ES-I3 (cell line): Measurements from ENCODE around the gene GAB2.
"Not testable (repeated sequence)": the region's sequence is repeated elsewhere in the genome, so short reads cannot be mapped to it uniquely, and the experiment has no call there.

Experiments used
- H3K36me3 ChIP-seq: 2 replicates; pipeline ENCODE4 v1.6.1; 2013; ENCODE audit warnings: mild to moderate bottlenecking, low read length, control low read depth, moderate library complexity; ENCODE audit not compliant: insufficient read depth
- H3K4me1 ChIP-seq: 2 replicates; pipeline ENCODE4 v1.6.1; 2013; ENCODE audit warnings: mild to moderate bottlenecking, control low read depth, low read length; ENCODE audit not compliant: insufficient read depth
- H3K9ac ChIP-seq: 2 replicates; pipeline ENCODE4 v1.6.1; 2013; ENCODE audit warnings: low read depth, mild to moderate bottlenecking, low read length, moderate library complexity
- H3K9me3 ChIP-seq: 2 replicates; pipeline ENCODE4 v1.6.1; 2013; ENCODE audit warnings: mild to moderate bottlenecking, low read length, moderate library complexity; ENCODE audit not compliant: control insufficient read depth, insufficient read depth

GAB2 gene

DNA sequence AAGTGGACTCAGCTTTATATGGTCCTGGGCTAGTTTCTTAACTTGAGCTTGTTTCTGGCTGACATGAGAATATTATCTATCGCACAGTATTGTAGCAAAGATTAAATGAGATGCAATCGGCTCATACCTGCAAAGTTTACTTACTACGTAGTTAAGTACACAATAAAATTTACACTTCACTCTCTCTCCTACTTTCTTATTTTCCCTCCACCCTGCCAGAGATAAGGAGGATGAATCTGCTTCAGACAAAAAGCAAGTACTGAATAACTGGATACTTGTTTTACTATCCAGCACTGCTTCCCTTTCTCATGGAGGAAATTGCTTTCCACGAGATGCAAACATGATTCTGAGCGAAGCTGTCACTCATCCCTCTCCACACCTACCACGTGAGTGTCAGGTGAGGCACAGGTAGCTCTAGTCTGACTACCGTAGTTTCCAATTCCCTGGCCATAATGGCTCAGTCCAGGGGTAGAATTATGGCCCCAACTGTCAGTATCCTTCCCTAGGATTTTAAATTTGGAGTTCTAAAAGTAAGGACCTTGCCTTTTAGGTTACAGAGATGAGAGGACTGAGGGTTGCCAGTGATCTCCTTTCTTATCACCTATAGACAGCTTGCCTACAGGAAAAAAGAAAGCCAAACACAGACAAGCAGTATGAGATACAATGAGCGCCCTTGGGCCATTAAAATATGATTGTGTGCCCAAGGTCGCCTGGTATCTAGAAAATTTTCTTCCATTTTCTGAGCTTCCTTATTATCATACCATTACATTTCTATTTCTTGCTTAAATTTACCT, 39.8 kb downstream of the GAB2 start:
- no peak overlapping the region for H3K9ac ChIP-seq
- 0 out of 2 replicates have a peak, but pooled peaks cover 3% of the 10 kb centered on the region for H3K4me1 ChIP-seq
- H3K9me3 ChIP-seq = no peaks in the 10 kb centered on the region
- H3K36me3 ChIP-seq = no peaks in the 10 kb centered on the region

DNA sequence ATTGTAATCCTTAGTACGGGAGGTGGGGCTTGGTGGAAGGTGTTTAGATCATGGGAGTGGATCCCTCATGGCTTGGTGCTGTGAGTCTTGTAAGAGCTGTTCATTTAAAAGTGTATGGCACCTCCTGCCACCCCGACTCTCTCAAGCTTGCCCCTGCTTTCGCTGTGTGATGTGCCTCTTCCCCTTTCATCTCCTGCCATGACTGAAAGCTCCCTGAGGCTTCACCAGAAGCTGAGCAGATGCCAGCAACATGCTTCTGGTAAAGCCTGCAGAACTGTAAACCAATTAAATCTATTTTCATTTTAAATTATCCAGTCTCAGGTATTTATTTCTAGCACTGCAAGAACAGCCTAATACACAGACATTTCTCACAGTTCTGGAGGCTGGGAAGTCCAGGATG, 40.8 kb downstream of the GAB2 start:
- H3K9me3 ChIP-seq = no peaks in the 10 kb centered on the region
- H3K4me1 ChIP-seq = 0 out of 2 replicates have a peak, but pooled peaks cover 3% of the 10 kb centered on the region
- no peak overlapping the region for H3K9ac ChIP-seq
- H3K36me3 ChIP-seq = no peaks in the 10 kb centered on the region

DNA sequence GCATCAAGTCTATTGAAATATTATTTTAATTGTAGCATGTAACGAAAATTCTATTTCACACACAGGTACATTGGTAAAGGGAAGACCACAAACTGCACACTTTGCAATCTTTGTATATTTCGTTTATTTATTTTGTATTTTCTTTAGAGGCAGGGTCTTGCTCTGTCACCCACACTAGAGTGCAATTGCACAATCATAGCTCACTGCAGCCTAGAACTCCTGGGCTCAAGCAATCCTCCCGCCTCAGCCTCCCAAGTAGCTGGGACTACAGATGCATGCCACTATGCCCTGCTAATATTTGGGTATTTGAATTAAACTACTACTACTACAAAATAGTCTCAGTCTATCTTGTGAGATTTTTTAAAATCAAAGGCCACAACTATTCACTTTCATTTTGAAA, 42.7 kb downstream of the GAB2 start:
- Histone ChIP-seq H3K36me3 (no peaks in the 10 kb centered on the region), H3K9me3 (no peaks in the 10 kb centered on the region), H3K9ac (no peak overlapping the region), H3K4me1 (peaks cover 6% of the 10 kb centered on the region; the same call in 1 of the 2 replicates)

DNA sequence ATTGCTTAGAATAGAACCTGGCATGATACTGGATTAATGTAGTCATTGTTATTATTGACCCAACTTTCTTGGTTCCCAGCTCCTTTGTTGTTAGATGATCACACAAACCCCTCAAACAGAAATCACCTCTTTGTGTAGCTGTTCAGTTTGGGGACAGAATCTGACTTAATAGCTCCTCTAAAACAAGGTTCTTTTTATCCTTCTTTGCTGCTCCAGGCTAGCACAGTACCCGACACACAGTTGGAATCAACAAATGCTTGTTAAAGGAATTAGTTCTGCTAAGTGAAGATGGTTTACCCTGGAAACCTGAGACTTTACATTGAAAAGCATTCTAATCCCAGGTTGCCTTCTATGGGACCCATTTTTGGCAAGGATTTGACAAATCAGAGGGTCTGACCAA, 43.9 kb downstream of the GAB2 start:
- Histone ChIP-seq H3K4me1 (peaks cover 6% of the 10 kb centered on the region; the same call in 1 of the 2 replicates), H3K36me3 (no peaks in the 10 kb centered on the region), H3K9ac (no peak overlapping the region), H3K9me3 (no peaks in the 10 kb centered on the region)

DNA sequence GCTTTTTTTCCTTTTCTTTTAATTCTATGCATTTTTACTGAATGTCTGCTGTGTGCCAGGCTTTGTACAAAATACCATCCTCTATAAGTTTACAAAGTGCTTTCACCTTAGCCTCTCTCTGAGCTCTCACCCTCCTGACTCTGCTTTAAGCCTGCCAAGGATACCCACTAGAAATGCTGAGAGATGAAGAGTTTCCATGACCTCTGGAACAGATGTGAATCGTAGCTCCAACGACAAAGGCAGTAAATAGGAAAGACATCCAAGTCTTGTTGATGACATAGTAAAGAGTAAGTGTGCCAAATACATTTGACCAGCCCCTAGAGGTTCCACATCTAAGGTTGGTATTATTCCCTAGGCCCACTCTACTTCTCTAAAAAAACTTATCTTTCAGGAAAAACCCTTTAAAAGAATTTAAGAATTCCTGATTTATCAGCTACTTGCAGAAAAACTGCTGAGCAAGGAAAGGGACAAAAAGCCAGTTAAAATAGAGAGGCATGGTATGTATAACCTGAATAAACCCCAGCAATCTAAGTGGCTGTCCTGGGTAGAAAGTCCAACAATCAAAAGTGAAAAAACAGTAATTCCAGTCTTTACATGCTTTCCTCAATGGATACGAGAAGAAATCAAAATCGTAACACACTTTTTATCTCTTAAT, 45.4 kb downstream of the GAB2 start:
- H3K4me1 ChIP-seq = peaks cover 9% of the 10 kb centered on the region; the same call in 1 of the 2 replicates
- H3K9me3 ChIP-seq = no peaks in the 10 kb centered on the region
- no peak overlapping the region for H3K9ac ChIP-seq
- H3K36me3 ChIP-seq = no peaks in the 10 kb centered on the region

DNA sequence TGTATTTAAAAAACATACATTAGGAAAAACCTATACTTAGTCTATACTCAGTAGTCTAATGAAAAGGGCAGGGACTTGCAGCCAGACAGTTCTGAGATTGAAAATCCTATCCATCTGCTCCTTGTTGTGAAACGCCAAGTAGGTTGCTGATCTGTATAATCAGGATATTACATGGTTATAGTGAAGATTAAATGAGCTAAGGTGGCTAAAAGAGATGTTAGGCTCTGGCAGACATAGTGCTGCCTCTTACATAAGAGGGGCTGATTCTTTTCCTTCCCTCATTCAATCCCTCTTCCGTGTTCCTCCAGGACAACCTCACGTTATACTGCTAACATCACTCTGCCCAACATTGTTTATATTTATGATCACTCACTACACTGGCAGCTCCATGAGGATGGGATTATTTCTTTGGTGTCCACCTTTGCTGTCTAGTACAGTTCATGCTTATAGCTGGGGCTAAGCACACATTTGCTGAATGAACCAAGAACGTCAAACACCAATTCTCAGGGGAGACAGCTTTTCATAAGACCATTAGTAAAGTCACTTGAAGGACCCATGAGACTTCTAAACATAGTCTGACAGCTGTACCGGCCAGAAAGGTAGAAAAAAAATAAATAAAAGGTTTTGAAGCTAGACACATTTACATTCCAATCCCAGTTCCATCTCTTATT, 46.3 kb downstream of the GAB2 start:
- H3K36me3 ChIP-seq = no peaks in the 10 kb centered on the region

DNA sequence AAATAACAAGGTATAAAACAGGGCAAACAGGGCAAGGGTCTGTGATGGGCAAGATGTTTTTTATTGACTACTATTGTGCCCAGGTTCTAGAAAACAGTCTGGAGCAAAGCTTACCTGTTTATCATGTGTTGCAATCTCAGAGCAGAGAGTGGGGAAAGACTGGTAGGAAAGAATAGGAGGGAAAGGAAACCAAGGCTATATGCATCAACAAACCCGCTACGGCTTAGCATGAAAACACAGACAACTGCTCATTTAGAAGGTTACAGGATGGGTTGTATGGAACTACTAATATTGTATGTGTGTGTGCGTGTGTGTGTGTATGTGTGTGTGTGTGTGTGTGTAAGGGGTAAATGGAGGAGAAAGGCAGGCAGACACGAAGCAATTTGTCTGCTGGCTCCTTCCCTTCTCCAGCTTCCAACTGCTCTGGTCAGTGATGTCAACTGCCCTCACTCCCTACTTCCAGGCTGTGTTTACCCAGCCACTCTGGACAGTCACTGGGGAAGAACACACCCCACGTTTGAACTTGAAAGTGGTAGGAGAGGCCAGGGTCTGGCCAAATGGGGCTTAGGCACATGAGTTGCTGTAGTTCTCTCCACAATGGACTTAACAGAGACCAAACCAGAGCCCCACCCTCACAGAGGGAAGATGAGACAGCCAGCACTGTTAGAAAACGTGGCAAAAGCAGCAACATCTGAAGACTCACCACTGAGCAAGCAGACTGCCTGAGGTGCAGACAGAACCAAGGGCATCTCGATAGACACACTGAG, 47.0 kb downstream of the GAB2 start:
- Histone ChIP-seq H3K9ac (no peak overlapping the region), H3K9me3 (no peaks in the 10 kb centered on the region), H3K4me1 (peaks cover 17% of the 10 kb centered on the region; the same call in 1 of the 2 replicates), H3K36me3 (no peaks in the 10 kb centered on the region)

More for the DNA sequence above, 46.3 kb downstream of the GAB2 start:
- H3K9ac ChIP-seq = no peak overlapping the region
- H3K4me1 ChIP-seq = peaks cover 12% of the 10 kb centered on the region; the same call in 1 of the 2 replicates
- H3K9me3 ChIP-seq = no peaks in the 10 kb centered on the region

DNA sequence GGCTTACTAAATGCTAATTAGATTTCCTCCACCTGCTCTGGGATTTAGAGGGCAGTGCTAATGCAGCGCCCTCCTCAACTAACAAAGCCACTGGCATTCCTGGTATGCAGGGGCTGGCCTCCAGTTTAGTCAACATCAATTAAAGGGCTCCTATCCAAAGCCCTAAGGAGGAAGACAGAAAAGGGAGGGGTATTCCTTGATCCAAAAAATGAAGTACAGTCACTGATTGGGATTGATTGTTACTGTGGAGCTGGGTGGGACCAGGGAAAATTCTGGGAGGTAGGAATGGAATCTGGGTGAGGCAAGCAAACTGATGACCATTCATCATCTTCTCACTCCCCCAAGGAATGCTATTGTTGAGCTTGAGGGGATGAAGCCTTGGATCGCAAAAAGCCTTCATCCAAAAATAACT, 52.2 kb downstream of the GAB2 start:
- no peaks in the 10 kb centered on the region for H3K9me3 ChIP-seq
- H3K9ac ChIP-seq = no peak overlapping the region
- peaks cover 29% of the 10 kb centered on the region; the same call in 1 of the 2 replicates for H3K4me1 ChIP-seq
- H3K36me3 ChIP-seq = no peaks in the 10 kb centered on the region

DNA sequence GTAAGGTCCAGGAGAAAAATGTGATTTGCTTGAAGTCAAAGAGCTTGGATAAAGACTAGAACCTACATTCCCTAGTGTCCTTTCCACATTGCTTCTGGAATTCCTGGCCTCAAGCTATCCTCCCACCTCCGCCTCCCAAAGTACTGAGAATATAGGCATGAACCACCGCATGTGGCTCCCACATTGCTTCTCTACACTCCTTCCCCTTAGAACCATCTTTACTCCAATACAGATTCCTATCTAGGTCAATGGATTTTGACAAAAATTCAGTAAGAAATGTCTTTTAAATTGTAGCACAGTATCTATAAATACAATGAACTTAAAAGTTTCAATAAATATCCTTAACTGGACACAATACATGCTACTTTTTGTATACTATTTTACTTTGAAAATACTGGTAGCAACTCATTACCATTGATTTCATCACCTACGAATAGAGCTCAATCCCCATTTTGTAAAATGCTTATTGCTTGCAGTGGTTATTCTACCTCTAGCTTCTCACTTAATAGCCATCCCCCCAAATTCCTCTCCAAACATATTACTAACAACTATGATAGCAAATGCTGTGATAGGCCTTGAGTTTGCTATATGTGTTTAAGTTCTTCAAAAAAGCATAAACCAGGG, 53.4 kb downstream of the GAB2 start:
- Histone ChIP-seq H3K36me3 (no peaks in the 10 kb centered on the region), H3K4me1 (peaks cover 29% of the 10 kb centered on the region; the same call in 1 of the 2 replicates)

DNA sequence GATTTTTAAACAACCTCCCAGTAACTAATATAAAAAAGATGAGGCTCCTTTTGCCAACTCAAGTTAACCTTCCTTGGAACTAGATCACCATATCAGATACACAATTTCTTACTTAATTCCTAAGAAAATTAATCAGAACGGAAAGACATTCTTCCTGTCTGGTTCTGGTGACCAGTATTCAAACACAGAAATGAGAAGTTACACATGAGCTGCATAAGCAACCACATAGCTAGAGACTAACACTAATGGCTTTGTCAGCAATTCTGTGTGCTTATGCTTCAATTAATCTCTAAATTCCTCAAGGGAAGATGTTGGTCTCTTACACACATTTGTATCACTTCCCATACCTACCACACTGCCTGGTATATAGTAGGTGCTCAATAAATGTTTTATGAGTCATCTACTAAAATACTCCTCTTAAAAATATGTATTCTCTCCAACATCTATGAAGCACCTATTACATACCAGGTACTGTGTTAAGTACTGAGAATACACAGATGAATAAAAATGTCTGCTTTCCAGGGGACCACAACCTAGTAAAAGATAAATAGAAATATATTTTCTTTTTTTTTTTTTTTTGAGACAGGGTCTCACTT, 54.5 kb downstream of the GAB2 start:
- H3K36me3 ChIP-seq = no peaks in the 10 kb centered on the region
- H3K4me1 ChIP-seq = peaks cover 27% of the 10 kb centered on the region; the same call in 1 of the 2 replicates
- H3K9me3 ChIP-seq = no peaks in the 10 kb centered on the region
- H3K9ac ChIP-seq = no peak overlapping the region

More for the DNA sequence above, 53.4 kb downstream of the GAB2 start:
- H3K9ac ChIP-seq = no peak overlapping the region
- H3K9me3 ChIP-seq = no peaks in the 10 kb centered on the region

DNA sequence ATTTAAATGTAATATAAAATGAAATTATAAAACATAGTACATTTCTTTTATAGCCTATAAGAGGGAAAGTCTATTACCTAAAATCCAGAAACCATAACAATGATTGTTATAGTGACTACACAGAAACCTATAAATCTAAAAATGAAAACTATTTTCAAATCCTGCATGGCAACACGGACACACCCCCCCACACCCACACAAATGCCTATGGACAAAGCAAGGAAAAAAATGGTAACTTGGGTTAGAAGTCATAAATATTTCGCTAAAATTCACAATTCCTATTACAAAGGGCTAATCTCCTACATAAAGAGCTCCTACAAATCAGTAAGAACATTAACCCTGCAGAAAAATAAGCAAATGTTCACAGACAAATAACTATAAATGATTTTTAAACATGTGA, 56.4 kb downstream of the GAB2 start:
- Histone ChIP-seq H3K4me1 (peaks cover 22% of the 10 kb centered on the region; the same call in 1 of the 2 replicates), H3K9me3 (no peaks in the 10 kb centered on the region), H3K9ac (no peak overlapping the region), H3K36me3 (no peaks in the 10 kb centered on the region)

DNA sequence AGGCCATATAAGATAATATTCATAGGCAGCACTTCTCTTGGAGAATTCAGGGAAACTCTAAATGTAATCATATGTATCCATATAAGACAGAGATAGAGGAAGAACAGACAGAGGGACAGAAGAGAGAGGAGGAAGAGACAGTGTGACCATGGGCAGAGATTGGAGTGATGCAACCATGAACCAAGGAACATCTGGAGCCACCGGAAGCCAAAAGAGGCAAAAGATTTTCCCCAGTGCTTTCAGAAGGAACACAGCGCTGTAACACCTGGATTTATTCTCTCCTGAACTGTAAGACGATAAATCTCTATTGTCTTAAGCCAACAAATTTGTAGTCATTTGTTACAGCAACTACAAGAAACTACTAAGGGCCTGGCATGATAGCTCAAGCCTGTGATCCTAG, 57.7 kb downstream of the GAB2 start:
- no peaks in the 10 kb centered on the region for H3K9me3 ChIP-seq
- no peaks in the 10 kb centered on the region for H3K36me3 ChIP-seq
- H3K4me1 ChIP-seq = peaks cover 13% of the 10 kb centered on the region; the same call in 1 of the 2 replicates
- H3K9ac ChIP-seq = no peak overlapping the region

DNA sequence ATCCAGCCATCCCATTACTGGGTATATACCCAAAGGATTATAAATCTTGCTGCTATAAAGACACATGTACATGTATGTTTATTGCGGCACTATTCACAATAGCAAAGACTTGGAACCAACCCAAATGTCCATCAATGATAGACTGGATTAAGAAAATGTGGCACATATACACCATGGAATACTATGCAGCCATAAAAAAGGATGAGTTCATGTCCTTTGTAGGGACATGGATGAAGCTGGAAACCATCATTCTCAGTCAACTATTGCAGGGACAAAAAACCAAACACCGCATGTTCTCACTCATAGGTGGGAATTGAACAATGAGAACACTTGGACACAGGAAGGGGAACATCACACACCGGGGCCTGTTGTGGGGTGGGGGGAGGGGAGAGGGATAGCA, 59.7 kb downstream of the GAB2 start:
- not testable (repeated sequence) for H3K9me3 ChIP-seq, H3K36me3 ChIP-seq, H3K9ac ChIP-seq, H3K4me1 ChIP-seq
